LNCaP clone FGC (cell line): Measurements from ENCODE around the gene MYO1G.
"Not testable (repeated sequence)": the region's sequence is repeated elsewhere in the genome, so short reads cannot be mapped to it uniquely, and the experiment has no call there.

ENCODE experiments used
- DNase-seq: peaks from one replicate; pipeline ENCODE4 v3.0.0-alpha.2; 2011; ENCODE audit warnings: low read depth
- H3K4me3 ChIP-seq: 2 replicates; pipeline ENCODE4 v1.5.1; 2011; ENCODE audit warnings: mild to moderate bottlenecking, low read depth, low read length, control low read depth
- CTCF ChIP-seq: IDR thresholded peaks from 2 replicates; pipeline ENCODE4 v1.5.1; 2012; ENCODE audit warnings: mild to moderate bottlenecking; ENCODE audit not compliant: control insufficient read depth, insufficient read depth; ENCODE audit errors: extremely low read depth

Gene MYO1G

DNA sequence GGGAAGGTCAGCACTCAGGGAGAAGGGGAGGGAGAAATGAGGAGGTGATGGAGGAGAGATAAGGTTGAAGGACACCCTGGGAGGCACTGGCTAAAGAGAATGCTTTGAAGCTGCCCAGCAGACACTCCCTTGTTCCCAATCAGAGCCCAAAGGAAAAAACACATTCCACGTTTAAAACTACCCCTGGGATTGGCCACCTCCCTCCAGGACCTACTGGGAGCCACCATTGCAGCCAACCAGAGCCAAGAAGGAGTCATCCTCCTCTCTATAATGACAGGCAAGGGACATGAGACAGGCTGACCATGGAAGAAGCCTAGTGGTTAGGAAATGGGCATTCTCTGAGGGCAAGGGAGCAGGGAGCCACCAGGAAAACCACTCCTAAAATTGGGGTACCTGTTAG lies 43.8 kb downstream of the MYO1G start:
- no peak for DNase-seq
- TF ChIP-seq CTCF, result no peak
- no peak overlapping the region for H3K4me3 ChIP-seq

DNA sequence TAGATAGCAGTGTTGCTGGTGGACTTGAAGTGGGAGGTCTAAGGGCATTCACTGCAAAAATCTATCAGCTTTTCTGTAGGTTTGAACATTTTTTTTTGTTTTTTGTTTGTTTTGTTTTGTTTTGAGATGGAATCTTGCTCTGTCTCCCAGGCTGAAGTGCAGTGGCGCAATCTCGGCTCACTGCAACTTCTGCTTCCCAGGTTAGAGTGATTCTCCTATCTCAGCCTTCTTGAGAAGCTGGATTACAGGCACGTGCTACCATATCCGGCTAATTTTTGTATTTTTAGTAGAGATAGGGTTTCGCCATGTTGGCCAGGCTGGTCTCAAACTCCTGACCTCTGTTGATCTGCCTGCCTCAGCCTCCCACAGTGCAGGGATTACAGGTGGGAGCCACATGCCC lies 44.3 kb downstream of the MYO1G start:
- not testable (repeated sequence) for DNase-seq, H3K4me3 ChIP-seq

DNA sequence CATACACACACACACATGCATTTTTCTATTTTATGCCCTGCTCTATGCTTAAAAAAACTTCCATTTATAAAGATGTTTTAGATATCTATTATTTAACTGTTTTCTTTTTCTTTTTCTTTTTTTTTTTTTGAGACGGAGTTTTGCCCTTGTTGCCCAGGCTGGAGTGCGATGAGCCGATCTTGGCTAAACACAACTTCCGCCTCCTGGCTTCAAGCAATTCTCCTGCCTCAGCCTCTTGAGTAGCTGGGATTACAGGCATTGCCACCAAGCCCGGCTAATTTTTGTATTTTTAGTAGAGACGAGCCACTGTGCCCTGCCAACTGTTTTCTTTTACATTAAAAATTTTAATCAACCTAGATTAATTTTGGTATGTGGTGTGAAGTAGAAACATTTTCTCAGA lies 47.9 kb downstream of the MYO1G start:
- no peak for DNase-seq
- H3K4me3 ChIP-seq, result no peak overlapping the region
- no peak for TF ChIP-seq CTCF

DNA sequence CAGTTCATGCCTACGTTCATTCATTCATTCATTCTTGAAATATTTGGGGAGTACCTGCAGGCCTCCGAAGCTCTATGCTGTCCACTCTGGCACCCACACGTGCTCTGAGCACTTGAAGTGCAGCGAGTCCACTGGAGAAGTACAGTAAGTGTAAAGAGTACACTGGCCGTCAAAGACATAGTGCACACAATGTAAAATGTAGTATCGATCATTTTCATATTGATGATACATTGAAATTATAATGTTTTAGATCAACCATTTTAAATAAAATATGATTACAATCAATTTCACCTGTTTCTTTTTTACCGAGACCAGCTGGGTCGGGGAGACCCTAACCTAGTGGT lies 56.5 kb downstream of the MYO1G start:
- TF ChIP-seq CTCF, result no peak
- DNase-seq, result no peak
- H3K4me3 ChIP-seq, result no peak overlapping the region

- H3K4me3 ChIP-seq, result no peak overlapping the region
- TF ChIP-seq CTCF, result peak; percentile 86
- peak; percentile 3 for DNase-seq
Measured at GRCh38 chr7:44921607-44922350, 57.0 kb downstream of the MYO1G start.

GRCh38 chr7:44920119-44920518 lies 58.7 kb downstream of the MYO1G start:
- no peak for TF ChIP-seq CTCF
- H3K4me3 ChIP-seq, result no peak overlapping the region
- no peak for DNase-seq

GRCh38 chr7:44918029-44918428 lies 60.8 kb downstream of the MYO1G start:
- DNase-seq, result no peak
- no peak for TF ChIP-seq CTCF
- H3K4me3 ChIP-seq, result no peak overlapping the region
